ENCODE measurements around the gene UAP1L1.

UAP1L1 gene

GRCh38 chr9:137028263-137029057, 48.9 kb upstream of the UAP1L1 start (continued):
- peak; percentile 25; the same call in 1 of the 2 replicates for TF ChIP-seq ZNF449 (tag by site-specific recombination; IDR thresholded peaks at IDR 0.05)
- peak; percentile 45; the same call in 1 of the 2 replicates for TF ChIP-seq KLF9 (tag by site-specific recombination; IDR thresholded peaks at IDR 0.05; ENCODE audit: low read depth)
- TF ChIP-seq YY2 (tag by site-specific recombination; IDR thresholded peaks at IDR 0.05), result no peak
- TF ChIP-seq ZNF555 (tag by site-specific recombination; conservative IDR thresholded peaks at IDR 0.05), result no peak
- TF ChIP-seq ZBTB49 (tag by site-specific recombination; IDR thresholded peaks at IDR 0.05; ENCODE audit: low read depth), result no peak
- 0 out of 2 replicates have a peak, but pooled peaks have one; percentile 38 for TF ChIP-seq ZFP69B (tag by site-specific recombination; IDR thresholded peaks at IDR 0.05)
- no peak for TF ChIP-seq SCRT2 (tag by site-specific recombination; IDR thresholded peaks at IDR 0.05)
- TF ChIP-seq ZNF623 (tag by site-specific recombination; IDR thresholded peaks at IDR 0.05), result peak; percentile 5; the same call in 1 of the 2 replicates
- no peak for TF ChIP-seq ZNF19 (tag by site-specific recombination; IDR thresholded peaks at IDR 0.05; ENCODE audit: low read depth)
- no peak for TF ChIP-seq HOXA7 (CRISPR knock-in tag; IDR thresholded peaks at IDR 0.05; ENCODE audit: borderline replicate concordance)
- peak; percentile 44; the same call in 1 of the 2 replicates for TF ChIP-seq ZBTB20 (tag by site-specific recombination; IDR thresholded peaks at IDR 0.05)
- peak; percentile 48; the same call in 1 of the 2 replicates for TF ChIP-seq ZNF2 (tag by site-specific recombination; IDR thresholded peaks at IDR 0.05)
- TF ChIP-seq ZNF610 (tag by site-specific recombination; IDR thresholded peaks at IDR 0.05; ENCODE audit: borderline replicate concordance), result 0 out of 2 replicates have a peak, but pooled peaks have one; percentile 12
- peak; percentile 79; the same call in 1 of the 2 replicates for TF ChIP-seq ZNF777 (tag by site-specific recombination; IDR thresholded peaks at IDR 0.05; ENCODE audit: borderline replicate concordance)
- no peak for TF ChIP-seq ZNF670 (tag by site-specific recombination; IDR thresholded peaks at IDR 0.05; ENCODE audit: low read depth)

- H3K4me1 ChIP-seq (ENCODE audit: control insufficient read depth, insufficient read depth, low read length), result peaks cover 2% of the 10 kb centered on the region; the same call in 1 of the 2 replicates
- no peaks in the 10 kb centered on the region for H3K36me3 ChIP-seq (ENCODE audit: control insufficient read depth in 2 of 2, insufficient read depth in 1 of 2, low read length in 2 of 2)
- CTCF ChIA-PET, result interaction anchor here (0.5 to 5.8 kb wide), 89 partner anchors 8 to 964 kb away, joined by 3 to 86 read pairs (median 5); partner anchors contain the start of genes C8G, CLIC3, LCN15 and NPDC1
- POLR2A ChIA-PET, result interaction anchor here (0.5 to 1.7 kb wide), 13 partner anchors 10 to 235 kb away, joined by 3 to 8 read pairs (median 3); partner anchors contain the start of genes CLIC3, PAXX and TUBB4B
- no peaks in the 10 kb centered on the region for H3K9me3 ChIP-seq (ENCODE audit: control insufficient read depth, insufficient read depth, low read depth, low read length)
- no peak overlapping the region for H3K27ac ChIP-seq (ENCODE audit: extremely low read depth, low read depth, low read length)
- no peak overlapping the region for H3K4me3 ChIP-seq (ENCODE audit: low read depth, low read length)
- TF ChIP-seq ZNF76 (tag by site-specific recombination; IDR thresholded peaks at IDR 0.05; ENCODE audit: borderline replicate concordance, low read depth) (peak; percentile 33; the same call in 1 of the 2 replicates), ZNF394 (tag by site-specific recombination; IDR thresholded peaks at IDR 0.05; ENCODE audit: borderline replicate concordance) (peak; percentile 19; the same call in 1 of the 2 replicates), ZNF248 (tag by site-specific recombination; IDR thresholded peaks at IDR 0.05) (no peak), ZNF2 (tag by site-specific recombination; IDR thresholded peaks at IDR 0.05) (peak; percentile 57; the same call in 1 of the 2 replicates), ZNF660 (tag by site-specific recombination; IDR thresholded peaks at IDR 0.05) (0 out of 2 replicates have a peak, but pooled peaks have one; percentile 31), ZBTB48 (tag by site-specific recombination; IDR thresholded peaks at IDR 0.05) (peak; percentile 41; the same call in 1 of the 2 replicates), ZNF184 (tag by site-specific recombination; IDR thresholded peaks at IDR 0.05) (no peak), KLF10 (tag by site-specific recombination; IDR thresholded peaks at IDR 0.05) (no peak), BCL11A (tag by site-specific recombination; IDR thresholded peaks at IDR 0.05; ENCODE audit: low read depth) (peak; percentile 60; the same call in 1 of the 2 replicates), ZNF10 (tag by site-specific recombination; IDR thresholded peaks at IDR 0.05) (no peak), SP7 (tag by site-specific recombination; IDR thresholded peaks at IDR 0.05) (0 out of 2 replicates have a peak, but pooled peaks have one; percentile 14), PRDM6 (tag by site-specific recombination; IDR thresholded peaks at IDR 0.05) (no peak), ZFP37 (tag by site-specific recombination; IDR thresholded peaks at IDR 0.05) (0 out of 2 replicates have a peak, but pooled peaks have one; percentile 22)
Observed at GRCh38 chr9:137029058-137029936, 48.0 kb upstream of the UAP1L1 start.
